Measurements from ENCODE around the gene ENDOD1.
A peak's percentile ranks its signal among the peaks of the same experiment; 100 is the strongest.

The ENDOD1 gene

DNA sequence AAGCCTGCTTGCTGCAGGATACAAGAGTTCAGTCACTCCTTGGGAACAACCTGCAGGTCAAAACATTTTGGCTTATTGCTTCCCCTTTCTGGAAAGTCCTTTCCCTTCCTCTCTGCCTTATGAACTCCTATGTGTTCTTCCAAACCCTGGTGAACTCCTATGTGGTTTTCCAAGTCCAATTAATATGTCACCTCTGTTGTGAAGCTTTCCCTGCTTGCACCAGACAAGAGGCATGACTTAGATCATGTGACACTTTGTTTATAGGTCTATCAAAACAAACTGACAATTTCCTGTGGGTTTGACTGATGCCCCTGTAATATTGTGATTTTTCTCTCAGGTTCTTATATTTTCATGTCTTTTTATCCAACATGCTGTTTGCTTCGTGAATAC lies 64.2 kb downstream of the ENDOD1 start:
- Histone ChIP-seq H3K27ac (no peak overlapping the region), H3K79me2 (ENCODE audit: insufficient read depth, low read depth) (no peaks in the 10 kb centered on the region), H3K9ac (no peak overlapping the region), H4K20me1 (ENCODE audit: insufficient read depth) (no peaks in the 10 kb centered on the region), H3K4me3 (IDR thresholded peaks at IDR 0.05; ENCODE audit: insufficient read depth, low read depth, low read length) (no peak overlapping the region), H2AFZ (ENCODE audit: low read depth) (no peak overlapping the region), H3K4me2 (no peak overlapping the region), H3K4me1 (ENCODE audit: low read depth, poor library complexity, severe bottlenecking) (peaks cover 4% of the 10 kb centered on the region), H3K36me3 (ENCODE audit: insufficient read depth) (no peaks in the 10 kb centered on the region), H3K27me3 (ENCODE audit: insufficient read depth, low read depth) (no peaks in the 10 kb centered on the region)
- TF ChIP-seq CTCF (conservative IDR thresholded peaks at IDR 0.05; ENCODE audit: low read depth, low read length) = no peak

- Histone ChIP-seq H3K4me2 (no peak overlapping the region), H3K4me1 (ENCODE audit: low read depth, poor library complexity, severe bottlenecking) (peaks cover 4% of the 10 kb centered on the region), H3K4me3 (IDR thresholded peaks at IDR 0.05; ENCODE audit: insufficient read depth, low read depth, low read length) (no peak overlapping the region), H3K27me3 (ENCODE audit: insufficient read depth, low read depth) (no peaks in the 10 kb centered on the region), H3K36me3 (ENCODE audit: insufficient read depth) (no peaks in the 10 kb centered on the region), H4K20me1 (ENCODE audit: insufficient read depth) (no peaks in the 10 kb centered on the region), H2AFZ (ENCODE audit: low read depth) (no peak overlapping the region), H3K79me2 (ENCODE audit: insufficient read depth, low read depth) (no peaks in the 10 kb centered on the region), H3K27ac (no peak overlapping the region), H3K9ac (no peak overlapping the region)
- TF ChIP-seq CTCF (conservative IDR thresholded peaks at IDR 0.05; ENCODE audit: low read depth, low read length) = peak; percentile 51; the same call in 1 of the 2 replicates
These were observed 64.9 kb downstream of the ENDOD1 start for GRCh38 chr11:95154514-95154913.

- peaks cover 4% of the 10 kb centered on the region for H3K4me1 ChIP-seq (ENCODE audit: low read depth, poor library complexity, severe bottlenecking)
- H3K36me3 ChIP-seq (ENCODE audit: insufficient read depth) = no peaks in the 10 kb centered on the region
- H3K4me2 ChIP-seq = no peak overlapping the region
- no peak for TF ChIP-seq CTCF (conservative IDR thresholded peaks at IDR 0.05; ENCODE audit: low read depth, low read length)
- H3K27ac ChIP-seq = no peak overlapping the region
- no peaks in the 10 kb centered on the region for H3K79me2 ChIP-seq (ENCODE audit: insufficient read depth, low read depth)
- no peak overlapping the region for H3K9ac ChIP-seq
- H4K20me1 ChIP-seq (ENCODE audit: insufficient read depth) = no peaks in the 10 kb centered on the region
- no peak overlapping the region for H2AFZ ChIP-seq (ENCODE audit: low read depth)
- H3K4me3 ChIP-seq (IDR thresholded peaks at IDR 0.05; ENCODE audit: insufficient read depth, low read depth, low read length) = no peak overlapping the region
- no peaks in the 10 kb centered on the region for H3K27me3 ChIP-seq (ENCODE audit: insufficient read depth, low read depth)
These were observed 65.7 kb downstream of the ENDOD1 start for GRCh38 chr11:95155385-95155784.

DNA sequence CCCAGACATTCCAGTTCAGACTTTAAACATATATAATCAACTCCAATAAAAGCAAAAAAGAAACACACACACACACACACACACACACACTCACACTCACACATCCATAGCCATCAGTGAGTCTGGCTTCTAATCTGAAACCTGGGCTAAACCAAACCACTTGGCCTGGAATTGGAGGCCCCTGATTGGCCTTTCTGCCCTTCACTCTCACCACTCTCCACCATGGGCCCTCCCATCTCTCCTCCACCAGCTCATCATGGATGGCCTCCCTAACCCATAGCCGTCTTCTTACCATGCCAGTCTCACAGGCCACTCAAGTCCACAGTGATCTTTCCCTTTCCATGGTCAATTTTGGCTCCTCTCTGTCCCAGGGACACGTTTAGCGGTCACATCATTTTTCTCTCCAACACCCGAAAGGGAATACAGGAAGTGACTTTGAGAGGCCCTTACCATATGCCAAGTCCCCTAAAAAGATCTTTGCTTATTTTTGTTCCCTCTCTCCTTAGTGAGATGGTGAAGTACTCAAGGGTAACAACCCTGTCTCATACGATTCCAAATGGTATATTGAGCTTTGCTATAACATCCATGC lies 66.6 kb downstream of the ENDOD1 start:
- H3K4me1 ChIP-seq (ENCODE audit: low read depth, poor library complexity, severe bottlenecking) = peaks cover 4% of the 10 kb centered on the region
- no peaks in the 10 kb centered on the region for H3K36me3 ChIP-seq (ENCODE audit: insufficient read depth)
- H3K4me2 ChIP-seq = no peak overlapping the region
- no peak overlapping the region for H3K27ac ChIP-seq
- H4K20me1 ChIP-seq (ENCODE audit: insufficient read depth) = no peaks in the 10 kb centered on the region
- H3K9ac ChIP-seq = no peak overlapping the region
- H3K27me3 ChIP-seq (ENCODE audit: insufficient read depth, low read depth) = no peaks in the 10 kb centered on the region
- no peak overlapping the region for H3K4me3 ChIP-seq (IDR thresholded peaks at IDR 0.05; ENCODE audit: insufficient read depth, low read depth, low read length)
- no peaks in the 10 kb centered on the region for H3K79me2 ChIP-seq (ENCODE audit: insufficient read depth, low read depth)
- TF ChIP-seq CTCF (conservative IDR thresholded peaks at IDR 0.05; ENCODE audit: low read depth, low read length) = no peak
- no peak overlapping the region for H2AFZ ChIP-seq (ENCODE audit: low read depth)

Data from KMS-11 (cell line).